Osteoblast (primary cell): ENCODE measurements around the gene SLC22A12. TPM values are rescaled to one million over a fixed set of nuclear protein-coding genes. Genes with fewer than 3 reads are reported as not detected.

Source experiments
- DNase-seq: peaks from one replicate; pipeline ENCODE4 v3.0.0; 2011; ENCODE audit warnings: low spot score, mixed read lengths; ENCODE audit not compliant: insufficient read length; ENCODE audit errors: missing footprints
- H2AFZ ChIP-seq: 2 replicates; pipeline ENCODE4 v1.6.0; 2011; ENCODE audit warnings: mild to moderate bottlenecking, low read length
- H3K27ac ChIP-seq: 2 replicates; pipeline ENCODE4 v1.5.1; 2011; ENCODE audit warnings: mild to moderate bottlenecking, low read depth, low read length, moderate library complexity
- H3K27me3 ChIP-seq: 2 replicates; pipeline ENCODE4 v1.6.0; 2012; ENCODE audit warnings: mild to moderate bottlenecking, control low read depth, inconsistent platforms, low read length, moderate library complexity; ENCODE audit not compliant: insufficient read depth
- H3K36me3 ChIP-seq: 2 replicates; pipeline ENCODE4 v1.5.1; 2011; ENCODE audit warnings: mild to moderate bottlenecking, low read length, control low read depth, moderate library complexity; ENCODE audit not compliant: insufficient read depth
- H3K4me1 ChIP-seq: 2 replicates; pipeline ENCODE4 v1.5.1; 2011; ENCODE audit warnings: mild to moderate bottlenecking, low read length, control low read depth, moderate library complexity; ENCODE audit not compliant: insufficient read depth
- H3K4me2 ChIP-seq: 2 replicates; pipeline ENCODE4 v1.6.0; 2011; ENCODE audit warnings: mild to moderate bottlenecking, low read length; ENCODE audit not compliant: insufficient read depth
- H3K4me3 ChIP-seq: fragments of 200-600 bp; sonication (generic); 3 replicates; pipeline ENCODE4 v1.5.1; 2012; ENCODE audit warnings: mild to moderate bottlenecking, low read length, inconsistent platforms; ENCODE audit not compliant: insufficient read depth
- H3K79me2 ChIP-seq: 2 replicates; pipeline ENCODE4 v1.6.0; 2012; ENCODE audit warnings: mild to moderate bottlenecking, low read length, control low read depth, inconsistent platforms; ENCODE audit not compliant: insufficient read depth
- H3K9me3 ChIP-seq: 2 replicates; pipeline ENCODE4 v1.5.1; 2011; ENCODE audit warnings: low read depth, low read length, control low read depth
- H4K20me1 ChIP-seq: 2 replicates; pipeline ENCODE4 v1.6.0; 2012; ENCODE audit warnings: mild to moderate bottlenecking, low read length, control low read depth; ENCODE audit not compliant: insufficient read depth
- CTCF ChIP-seq: IDR thresholded peaks from 2 replicates; pipeline ENCODE4 v1.5.1; 2011; ENCODE audit warnings: mild to moderate bottlenecking, low read depth, low read length, moderate library complexity; ENCODE audit errors: extremely low read depth
- total RNA-seq: library from RNA; depleted of rRNA; stranded (reverse); fragments of >200 nt; gene quantifications from 2 replicates; pipeline ENCODE4 v1.2.3, GENCODE V29; 2012

SLC22A12 gene
- total RNA-seq, 1 donor, result not detected

- Histone ChIP-seq H3K36me3 (no peaks in the 10 kb centered on the region), H3K4me1 (peaks cover 7% of the 10 kb centered on the region), H3K9me3 (no peaks in the 10 kb centered on the region), H3K27ac (no peak overlapping the region), H3K27me3 (peaks cover 9% of the 10 kb centered on the region), H3K79me2 (no peaks in the 10 kb centered on the region), H3K4me3 (no peak overlapping the region), H4K20me1 (no peaks in the 10 kb centered on the region), H2AFZ (no peak overlapping the region), H3K4me2 (no peak overlapping the region)
- no peak for TF ChIP-seq CTCF
- DNase-seq, result peak; percentile 64
Measured at GRCh38 chr11:64585150-64585549, 5.9 kb upstream of the SLC22A12 start.

- Histone ChIP-seq H4K20me1 (no peaks in the 10 kb centered on the region), H3K36me3 (no peaks in the 10 kb centered on the region), H3K4me2 (no peak overlapping the region), H3K79me2 (no peaks in the 10 kb centered on the region), H2AFZ (no peak overlapping the region), H3K4me1 (peaks cover 4% of the 10 kb centered on the region), H3K4me3 (no peak overlapping the region), H3K27me3 (peaks cover 4% of the 10 kb centered on the region), H3K27ac (no peak overlapping the region), H3K9me3 (no peaks in the 10 kb centered on the region)
- peak; percentile 45 for DNase-seq
- TF ChIP-seq CTCF, result no peak
Measured at GRCh38 chr11:64586366-64586765, 4.7 kb upstream of the SLC22A12 start.

GRCh38 chr11:64588701-64589100 is 2.3 kb upstream of the SLC22A12 start:
- no peaks in the 10 kb centered on the region for H3K79me2 ChIP-seq
- H3K4me1 ChIP-seq, result no peaks in the 10 kb centered on the region
- no peak overlapping the region for H3K4me2 ChIP-seq
- no peaks in the 10 kb centered on the region for H4K20me1 ChIP-seq
- no peak overlapping the region for H3K4me3 ChIP-seq
- TF ChIP-seq CTCF, result no peak
- no peak overlapping the region for H2AFZ ChIP-seq
- H3K36me3 ChIP-seq, result no peaks in the 10 kb centered on the region
- no peaks in the 10 kb centered on the region for H3K9me3 ChIP-seq
- H3K27ac ChIP-seq, result no peak overlapping the region
- H3K27me3 ChIP-seq, result peaks cover 4% of the 10 kb centered on the region
- no peak for DNase-seq

GRCh38 chr11:64591257-64592233 is 525 bp downstream of the SLC22A12 start:
- Histone ChIP-seq H4K20me1 (no peaks in the 10 kb centered on the region), H3K27ac (no peak overlapping the region)
- DNase-seq, result peak; percentile 72

More at GRCh38 chr11:64591257-64592233, 525 bp downstream of the SLC22A12 start:
- H3K4me2 ChIP-seq, result no peak overlapping the region
- no peaks in the 10 kb centered on the region for H3K27me3 ChIP-seq
- peaks cover 2% of the 10 kb centered on the region for H3K9me3 ChIP-seq
- H3K79me2 ChIP-seq, result no peaks in the 10 kb centered on the region
- no peak for TF ChIP-seq CTCF
- H3K4me3 ChIP-seq, result no peak overlapping the region
- H2AFZ ChIP-seq, result no peak overlapping the region
- H3K36me3 ChIP-seq, result no peaks in the 10 kb centered on the region
- no peaks in the 10 kb centered on the region for H3K4me1 ChIP-seq
